HCT116 (cell line): ENCODE results near the gene LCN9. TPM values are rescaled to one million over a fixed set of nuclear protein-coding genes. Genes with fewer than 3 reads are reported as not detected.

ENCODE experiments used
- ATAC-seq: fragments of 200-7000 bp; cut with Tn5 transposase; 2 replicates; pipeline ENCODE4 v1.9.1; 2020; ENCODE audit warnings: mild to moderate bottlenecking, moderate library complexity
- BruUV-seq: library from RNA; stranded (reverse); fragments of 400-500 nt; replicated peaks from 2 replicates; lab custom pipeline; 2021; lab: Mats Ljungman, UMichigan
- CTCF ChIA-PET: fragments of 300-600 bp; sonication (Branson Sonifier 250); formaldehyde crosslinking; loops from one replicate; lab custom pipeline; 2021; ENCODE audit warnings: antibody characterized with exemption; lab: Charles Lee
- POLR2A ChIA-PET: fragments of 300-600, 350-600 bp; sonication (Branson Sonifier 250); formaldehyde crosslinking; loops from one replicate; lab custom pipeline; 2021; ENCODE audit warnings: antibody characterized with exemption; lab: Charles Lee
- RAD21 ChIA-PET, 2 experiments: fragments of 300-600 bp; sonication (Branson Sonifier 250); formaldehyde crosslinking; loops; one replicate each; lab custom pipeline; 2023; ENCODE audit warnings: low total read pairs in 2 of 2; ENCODE audit not compliant: uncharacterized antibody in 2 of 2, unreplicated experiment in 2 of 2, low non-redundant PET in 1 of 2; lab: Charles Lee
- DNase-seq: peaks from one replicate; pipeline ENCODE4 v3.0.0-alpha.2; 2010; ENCODE audit warnings: low read depth, low spot score
- H2AFZ ChIP-seq: fragments of 200-600 bp; shearing (Covaris generic), sonication (generic); 2 replicates; pipeline ENCODE4 v1.6.1; 2017; ENCODE audit warnings: low read depth, mixed run types, mixed read lengths, antibody characterized with exemption, low read length; ENCODE audit not compliant: poor library complexity, severe bottlenecking
- H3K27ac ChIP-seq: 2 replicates; pipeline ENCODE4 v1.5.1; 2012; ENCODE audit warnings: low read depth, low read length
- H3K27me3 ChIP-seq: fragments of 200-600 bp; sonication (generic); 2 replicates; pipeline ENCODE4 v1.6.1; 2016; ENCODE audit warnings: mixed run types, low read length, mixed read lengths; ENCODE audit not compliant: insufficient read depth
- H3K36me3 ChIP-seq, 2 experiments: fragments of 200-500 bp in 1 of 2; fragments of 200-600 bp in 1 of 2; sonication (Bioruptor generic) in 1 of 2; sonication (generic) in 1 of 2; 2 replicates each; pipeline versions ENCODE4 v1.5.1 to v1.6.1; 2014 to 2016; ENCODE audit warnings: low read length in 2 of 2, inconsistent platforms in 1 of 2, mixed read lengths in 1 of 2, mixed run types in 1 of 2; ENCODE audit not compliant: insufficient read depth in 2 of 2, control insufficient read depth in 1 of 2
- H3K4me1 ChIP-seq, 2 experiments: fragments of 200-600 bp in 1 of 2; sonication (generic) in 1 of 2; 2 replicates each; pipeline versions ENCODE4 v1.5.1 to v1.6.1; 2012 to 2017; ENCODE audit warnings: low read length in 2 of 2, inconsistent platforms in 1 of 2, mild to moderate bottlenecking in 1 of 2, mixed read lengths in 1 of 2, mixed run types in 1 of 2, moderate library complexity in 1 of 2; ENCODE audit not compliant: insufficient read depth in 2 of 2, control insufficient read depth in 1 of 2
- H3K4me2 ChIP-seq: fragments of 200-600 bp; sonication (generic); 2 replicates; pipeline ENCODE4 v1.6.1; 2017; ENCODE audit warnings: mixed run types, low read length, mixed read lengths
- H3K4me3 ChIP-seq, 2 experiments: fragments of 200-600 bp in 1 of 2; sonication (generic) in 1 of 2; replicated peaks in 1 of 2; 2 replicates each; pipeline ENCODE4 v1.5.1; 2011 to 2016; ENCODE audit warnings: low read length in 2 of 2, control low read depth in 1 of 2, low read depth in 1 of 2, mild to moderate bottlenecking in 1 of 2, mixed read lengths in 1 of 2, mixed run types in 1 of 2
- H3K79me2 ChIP-seq: fragments of 200-600 bp; sonication (generic); 2 replicates; pipeline ENCODE4 v1.6.1; 2017; ENCODE audit warnings: mild to moderate bottlenecking, mixed run types, low read length, moderate library complexity, mixed read lengths; ENCODE audit not compliant: insufficient read depth
- H3K9ac ChIP-seq: fragments of 200-600 bp; sonication (generic); 2 replicates; pipeline ENCODE4 v1.6.1; 2016; ENCODE audit warnings: low read length, mixed read lengths
- H3K9me2 ChIP-seq: fragments of 200-600 bp; sonication (generic), shearing (Covaris generic); 2 replicates; pipeline ENCODE4 v1.6.1; 2017; ENCODE audit warnings: mixed run types, mild to moderate bottlenecking, moderate library complexity; ENCODE audit not compliant: insufficient read depth
- H3K9me3 ChIP-seq, 2 experiments: fragments of 200-500 bp in 1 of 2; fragments of 200-600 bp in 1 of 2; sonication (Bioruptor generic) in 1 of 2; sonication (generic) in 1 of 2; 2 replicates each; pipeline ENCODE4 v1.6.1; 2014 to 2017; ENCODE audit warnings: low read length in 2 of 2, mixed read lengths in 2 of 2, inconsistent platforms in 1 of 2, low read depth in 1 of 2, mild to moderate bottlenecking in 1 of 2, mixed run types in 1 of 2, moderate library complexity in 1 of 2; ENCODE audit not compliant: control insufficient read depth in 1 of 2, insufficient read depth in 1 of 2
- H4K20me1 ChIP-seq: fragments of 200-600 bp; sonication (generic), shearing (Covaris generic); 2 replicates; pipeline ENCODE4 v1.6.1; 2017; ENCODE audit warnings: mixed run types, mild to moderate bottlenecking, moderate library complexity; ENCODE audit not compliant: insufficient read depth
- CEBPB ChIP-seq: IDR thresholded peaks from 2 replicates; pipeline ENCODE4 v1.6.1; 2012; ENCODE audit warnings: low read depth
- ELF1 ChIP-seq: IDR thresholded peaks from 2 replicates; pipeline ENCODE4 v1.6.1; 2012; ENCODE audit warnings: low read depth, borderline replicate concordance
- EZH2 ChIP-seq: fragments of 200-600 bp; sonication (generic); IDR thresholded peaks from 2 replicates; pipeline ENCODE4 v1.6.1; 2017; ENCODE audit warnings: antibody characterized with exemption, mixed run types
- SIN3A ChIP-seq: IDR thresholded peaks from 2 replicates; pipeline ENCODE4 v1.6.1; 2012; ENCODE audit warnings: low read depth
- SP1 ChIP-seq: IDR thresholded peaks from 2 replicates; pipeline ENCODE4 v1.6.1; 2012; ENCODE audit warnings: low read depth
- YY1 ChIP-seq: IDR thresholded peaks from 2 replicates; pipeline ENCODE4 v1.6.1; 2011; ENCODE audit warnings: low read length, low read depth, moderate library complexity, mild to moderate bottlenecking; ENCODE audit not compliant: insufficient replicate concordance; ENCODE audit errors: extremely low read depth
- ZFX ChIP-seq: fragments of 450-650 bp; IDR thresholded peaks from 2 replicates; pipeline ENCODE4 v1.6.1; 2017
- intact Hi-C: fragments of 100-400 bp; cut with micrococcal nuclease; formaldehyde crosslinking; loops from 2 replicates; pipeline ENCODE4 v1.10.0; 2022
- total RNA-seq: library from RNA; stranded (reverse); gene quantifications from one replicate; pipeline ENCODE4 v1.2.1, GENCODE V29; 2021; ENCODE audit not compliant: unreplicated experiment
- TF ChIP-seq, protein P1 (sequence below), 3 experiments: fragments of 200-600 bp in 1 of 3; sonication (generic) in 1 of 3; IDR thresholded peaks in 2 of 3; conservative IDR thresholded peaks in 1 of 3; 2 replicates each; pipeline ENCODE4 v1.5.1; 2012 to 2017; ENCODE audit warnings: low read depth in 2 of 3, low read length in 2 of 3, antibody characterized with exemption in 1 of 3, borderline replicate concordance in 1 of 3, control low read depth in 1 of 3, mild to moderate bottlenecking in 1 of 3, mixed read lengths in 1 of 3, mixed run types in 1 of 3, moderate library complexity in 1 of 3; ENCODE audit not compliant: insufficient read depth in 1 of 3
- TF ChIP-seq, protein P2 (sequence below): IDR thresholded peaks from 2 replicates; pipeline ENCODE4 v1.6.1; 2012; ENCODE audit warnings: low read depth

The LCN9 gene
- total RNA-seq, 1 experiment from 2014 or later, result not detected

- ATAC-seq (no peak), DNase-seq (no peak)
- Histone ChIP-seq H3K27ac (no peak overlapping the region), H3K4me1 (no peaks in the 10 kb centered on the region), H2AFZ (no peak overlapping the region), H3K4me2 (no peak overlapping the region), H3K79me2 (no peaks in the 10 kb centered on the region), H4K20me1 (no peaks in the 10 kb centered on the region), H3K9ac (no peak overlapping the region), H3K27me3 (no peaks in the 10 kb centered on the region), H3K9me2 (no peaks in the 10 kb centered on the region), H3K36me3 (no peaks in the 10 kb centered on the region), H3K9me3 (no peaks in the 10 kb centered on the region), H3K4me3 (no peak overlapping the region)
- no TSS peak for BruUV-seq
- intact Hi-C loops, result no loop called here
- RAD21 ChIA-PET, result no interaction called here
- POLR2A ChIA-PET, result no interaction called here
- CTCF ChIA-PET, result no interaction called here
- TF ChIP-seq ELF1 (no peak), YY1 (no peak), ZFX (no peak), SP1 (no peak), CEBPB (no peak), SIN3A (no peak), EZH2 (no peak)
- TF ChIP-seq, protein P1, sequence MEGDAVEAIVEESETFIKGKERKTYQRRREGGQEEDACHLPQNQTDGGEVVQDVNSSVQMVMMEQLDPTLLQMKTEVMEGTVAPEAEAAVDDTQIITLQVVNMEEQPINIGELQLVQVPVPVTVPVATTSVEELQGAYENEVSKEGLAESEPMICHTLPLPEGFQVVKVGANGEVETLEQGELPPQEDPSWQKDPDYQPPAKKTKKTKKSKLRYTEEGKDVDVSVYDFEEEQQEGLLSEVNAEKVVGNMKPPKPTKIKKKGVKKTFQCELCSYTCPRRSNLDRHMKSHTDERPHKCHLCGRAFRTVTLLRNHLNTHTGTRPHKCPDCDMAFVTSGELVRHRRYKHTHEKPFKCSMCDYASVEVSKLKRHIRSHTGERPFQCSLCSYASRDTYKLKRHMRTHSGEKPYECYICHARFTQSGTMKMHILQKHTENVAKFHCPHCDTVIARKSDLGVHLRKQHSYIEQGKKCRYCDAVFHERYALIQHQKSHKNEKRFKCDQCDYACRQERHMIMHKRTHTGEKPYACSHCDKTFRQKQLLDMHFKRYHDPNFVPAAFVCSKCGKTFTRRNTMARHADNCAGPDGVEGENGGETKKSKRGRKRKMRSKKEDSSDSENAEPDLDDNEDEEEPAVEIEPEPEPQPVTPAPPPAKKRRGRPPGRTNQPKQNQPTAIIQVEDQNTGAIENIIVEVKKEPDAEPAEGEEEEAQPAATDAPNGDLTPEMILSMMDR (IDR thresholded peaks at IDR 0.05 in 2 of 3, conservative IDR thresholded peaks at IDR 0.05 in 1 of 3; ENCODE audit: borderline replicate concordance in 1 of 3, insufficient read depth in 1 of 3, low read depth in 2 of 3, low read length in 2 of 3), result no peak
- TF ChIP-seq, protein P2, sequence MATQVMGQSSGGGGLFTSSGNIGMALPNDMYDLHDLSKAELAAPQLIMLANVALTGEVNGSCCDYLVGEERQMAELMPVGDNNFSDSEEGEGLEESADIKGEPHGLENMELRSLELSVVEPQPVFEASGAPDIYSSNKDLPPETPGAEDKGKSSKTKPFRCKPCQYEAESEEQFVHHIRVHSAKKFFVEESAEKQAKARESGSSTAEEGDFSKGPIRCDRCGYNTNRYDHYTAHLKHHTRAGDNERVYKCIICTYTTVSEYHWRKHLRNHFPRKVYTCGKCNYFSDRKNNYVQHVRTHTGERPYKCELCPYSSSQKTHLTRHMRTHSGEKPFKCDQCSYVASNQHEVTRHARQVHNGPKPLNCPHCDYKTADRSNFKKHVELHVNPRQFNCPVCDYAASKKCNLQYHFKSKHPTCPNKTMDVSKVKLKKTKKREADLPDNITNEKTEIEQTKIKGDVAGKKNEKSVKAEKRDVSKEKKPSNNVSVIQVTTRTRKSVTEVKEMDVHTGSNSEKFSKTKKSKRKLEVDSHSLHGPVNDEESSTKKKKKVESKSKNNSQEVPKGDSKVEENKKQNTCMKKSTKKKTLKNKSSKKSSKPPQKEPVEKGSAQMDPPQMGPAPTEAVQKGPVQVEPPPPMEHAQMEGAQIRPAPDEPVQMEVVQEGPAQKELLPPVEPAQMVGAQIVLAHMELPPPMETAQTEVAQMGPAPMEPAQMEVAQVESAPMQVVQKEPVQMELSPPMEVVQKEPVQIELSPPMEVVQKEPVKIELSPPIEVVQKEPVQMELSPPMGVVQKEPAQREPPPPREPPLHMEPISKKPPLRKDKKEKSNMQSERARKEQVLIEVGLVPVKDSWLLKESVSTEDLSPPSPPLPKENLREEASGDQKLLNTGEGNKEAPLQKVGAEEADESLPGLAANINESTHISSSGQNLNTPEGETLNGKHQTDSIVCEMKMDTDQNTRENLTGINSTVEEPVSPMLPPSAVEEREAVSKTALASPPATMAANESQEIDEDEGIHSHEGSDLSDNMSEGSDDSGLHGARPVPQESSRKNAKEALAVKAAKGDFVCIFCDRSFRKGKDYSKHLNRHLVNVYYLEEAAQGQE, result no peak
Observed at GRCh38 chr9:135622415-135623020, 40.6 kb upstream of the LCN9 start.
